ENCODE measurements around the gene UBE4B.

Gene UBE4B

DNA sequence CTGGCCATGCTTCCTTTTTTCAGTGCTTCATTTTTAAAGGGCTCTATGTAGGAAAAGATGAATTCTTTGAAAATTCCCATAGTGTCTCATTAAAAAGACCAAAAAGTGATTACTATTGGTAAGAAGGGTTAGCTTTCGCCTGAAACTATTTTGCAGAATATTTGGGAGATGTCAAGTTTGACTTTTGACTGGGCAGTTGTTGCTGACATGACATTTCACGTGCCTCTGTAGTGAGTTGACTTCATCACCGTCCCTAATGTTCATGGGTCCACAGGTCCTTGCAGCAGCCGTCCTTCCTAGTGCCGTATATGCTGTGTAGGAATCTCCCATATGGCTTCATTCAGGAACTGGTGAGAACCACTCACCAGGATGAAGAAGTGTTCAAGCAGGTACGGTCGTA lies 88.9 kb downstream of the UBE4B start:
- no peak for DNase-seq

DNA sequence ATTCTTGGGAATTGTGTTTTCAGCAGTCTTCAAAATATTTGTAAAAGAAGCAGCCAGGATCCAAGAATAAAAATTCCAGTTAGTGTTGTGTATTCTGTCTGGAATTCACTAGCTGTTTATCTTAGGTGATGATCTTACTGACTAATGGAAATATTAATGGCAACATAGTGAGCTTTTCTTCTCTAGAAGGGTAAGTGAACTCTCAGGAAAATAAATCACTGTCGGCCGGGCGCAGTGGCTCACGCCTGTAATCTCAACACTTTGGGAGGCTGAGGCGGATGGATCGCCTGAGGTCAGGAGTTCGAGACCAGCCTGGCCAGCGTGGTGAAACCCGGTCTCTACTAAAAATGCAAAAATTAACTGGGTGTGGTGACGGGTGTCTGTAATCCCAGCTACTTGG lies 90.2 kb downstream of the UBE4B start:
- no peak for DNase-seq

DNA sequence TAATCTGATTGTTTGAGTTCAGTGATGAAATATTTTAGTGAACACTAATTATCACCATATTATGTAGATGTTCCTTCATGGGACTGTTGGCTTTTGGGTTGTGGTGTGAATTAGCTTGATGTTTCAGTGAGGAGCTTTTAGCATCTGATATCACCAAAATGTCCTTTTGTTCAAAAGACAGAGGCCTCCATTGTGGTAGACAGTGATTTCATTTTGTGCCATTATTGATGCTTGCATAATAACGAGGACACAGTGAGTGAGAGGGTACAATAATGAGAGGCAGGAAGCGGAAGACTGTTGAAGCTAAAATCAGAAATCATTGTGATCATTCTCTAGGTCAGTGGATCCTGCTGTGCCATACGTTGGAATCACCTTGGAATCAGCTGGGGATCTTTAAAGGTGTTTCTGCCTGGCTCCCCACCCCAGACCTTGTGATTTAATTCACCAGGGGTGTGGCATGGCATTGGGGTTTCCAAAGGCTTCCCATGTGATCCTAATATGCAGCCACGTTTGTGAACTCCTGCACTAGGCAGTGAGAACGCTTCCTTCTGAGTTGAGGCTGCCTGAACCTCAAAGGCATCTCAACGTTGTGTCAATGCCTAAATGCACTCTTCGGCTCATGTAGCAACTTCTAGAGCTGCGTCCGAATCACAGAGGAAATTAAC lies 95.5 kb downstream of the UBE4B start:
- DNase-seq = no peak

DNA sequence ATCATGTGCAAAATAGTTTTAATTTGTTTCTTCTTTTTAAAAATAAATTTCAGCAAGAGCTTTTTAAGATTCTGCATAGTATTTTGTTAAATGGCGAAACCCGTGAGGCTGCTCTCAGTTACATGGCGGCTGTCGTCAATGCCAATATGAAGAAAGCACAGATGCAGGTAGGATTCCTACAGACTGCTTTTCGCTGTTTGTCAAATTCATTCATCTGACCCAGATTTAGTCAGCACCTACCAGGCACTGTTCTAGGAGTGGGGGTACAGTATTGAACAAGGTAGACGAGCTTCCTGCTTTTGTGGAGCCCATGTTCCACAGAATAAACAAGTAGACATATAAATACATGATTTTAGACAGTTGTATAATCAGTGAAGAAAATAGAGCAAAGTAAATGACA lies 99.6 kb downstream of the UBE4B start:
- no peak for DNase-seq

DNA sequence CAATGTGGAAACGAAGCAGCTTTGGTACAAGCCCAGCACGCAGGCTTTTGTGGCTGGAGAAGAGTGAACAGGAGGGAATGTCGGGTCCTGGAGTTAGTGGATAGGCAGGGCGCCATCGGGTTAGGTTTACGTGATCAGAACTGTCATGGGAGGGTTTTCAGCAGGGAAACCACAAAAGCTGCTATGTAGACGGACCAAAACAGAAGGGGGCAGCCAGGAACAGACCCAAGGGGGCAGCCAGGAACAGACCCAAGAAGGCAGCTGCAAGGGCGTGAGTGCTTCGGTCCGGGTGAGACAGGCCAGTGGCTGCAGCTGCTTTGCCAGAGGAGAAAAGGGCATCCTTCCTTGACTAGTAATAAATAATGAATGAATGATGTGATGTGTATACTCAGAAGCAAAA lies 100.1 kb downstream of the UBE4B start:
- DNase-seq = no peak

DNA sequence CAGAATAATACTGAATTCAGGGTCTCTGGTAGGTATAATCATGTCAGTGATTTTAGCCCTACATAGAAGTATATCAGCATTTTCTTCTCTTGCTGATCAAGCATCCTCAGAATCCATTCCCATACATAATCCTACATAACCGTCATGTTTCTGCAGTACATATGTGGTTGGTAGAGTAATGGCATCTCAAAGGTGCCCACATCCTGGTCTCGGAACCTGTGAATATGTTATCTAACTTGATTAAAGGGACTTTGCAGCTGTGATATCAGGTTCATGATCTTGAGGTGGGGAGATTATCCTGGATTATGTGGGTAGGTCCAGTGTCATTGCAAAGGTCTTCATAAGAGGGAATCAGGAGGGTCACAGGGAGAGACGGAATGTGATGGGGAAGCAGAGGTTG lies 108.2 kb downstream of the UBE4B start:
- DNase-seq = no peak

DNA sequence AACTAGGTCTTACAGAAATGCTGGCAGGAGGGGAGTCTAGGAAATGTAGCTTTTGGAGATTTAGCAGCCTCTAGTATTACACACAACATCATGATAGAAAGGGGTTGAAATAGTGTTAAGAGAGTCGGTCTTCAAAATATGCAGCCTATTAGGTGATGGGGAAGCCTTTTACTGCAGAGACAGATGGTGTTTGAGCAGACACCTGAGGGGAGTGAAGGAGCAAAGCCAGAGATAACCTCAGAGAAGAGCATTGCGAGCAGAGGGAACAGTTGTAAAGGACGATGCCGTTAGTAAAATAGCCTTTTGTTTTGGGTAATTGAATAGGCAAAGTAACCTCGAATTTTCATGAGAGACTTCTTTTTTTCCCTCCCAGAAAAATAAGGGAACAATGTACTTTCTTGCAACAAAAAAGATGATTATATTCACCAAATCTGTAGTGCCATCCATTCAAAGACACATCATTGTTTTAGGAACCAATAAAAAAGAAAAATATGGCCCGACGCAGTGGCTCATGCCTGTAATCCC lies 111.3 kb downstream of the UBE4B start:
- DNase-seq = no peak

DNA sequence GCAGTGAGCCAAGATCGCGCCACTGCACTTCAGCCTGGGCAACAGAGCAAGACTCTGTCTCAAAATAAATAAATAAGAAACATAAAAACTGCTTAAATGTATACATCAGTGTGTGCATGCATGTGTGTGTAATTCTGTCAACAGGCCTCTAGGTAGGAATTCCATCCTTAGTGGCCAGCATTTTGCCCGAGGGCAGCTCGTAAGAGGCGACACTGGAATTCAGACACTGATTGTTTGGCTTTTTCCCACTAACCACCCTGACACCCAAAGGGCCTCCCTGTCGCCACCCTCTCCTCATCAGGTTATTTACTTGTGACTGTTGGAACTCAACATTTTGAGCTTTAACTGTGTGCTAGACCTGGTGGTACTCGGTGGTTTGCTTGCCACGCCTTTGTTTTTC lies 113.6 kb downstream of the UBE4B start:
- no peak for DNase-seq

DNA sequence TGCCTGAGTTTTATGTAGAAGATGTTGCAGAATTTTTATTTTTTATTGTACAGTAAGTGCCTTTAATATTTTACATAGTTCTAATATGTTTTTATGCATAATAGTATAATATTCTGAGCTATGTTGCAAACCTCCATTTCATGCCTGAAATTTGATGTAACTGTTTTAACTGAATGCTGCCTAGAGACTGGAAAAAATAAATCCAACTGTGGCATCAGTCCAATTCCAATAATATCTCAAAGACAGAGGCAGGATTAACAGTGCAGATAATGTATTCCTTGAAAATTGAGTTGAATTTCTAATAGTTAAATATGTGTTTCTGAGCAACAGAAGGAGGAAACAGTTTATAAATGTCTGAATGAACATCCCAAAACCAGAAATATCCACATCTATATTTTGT lies 116.5 kb downstream of the UBE4B start:
- DNase-seq = no peak

DNA sequence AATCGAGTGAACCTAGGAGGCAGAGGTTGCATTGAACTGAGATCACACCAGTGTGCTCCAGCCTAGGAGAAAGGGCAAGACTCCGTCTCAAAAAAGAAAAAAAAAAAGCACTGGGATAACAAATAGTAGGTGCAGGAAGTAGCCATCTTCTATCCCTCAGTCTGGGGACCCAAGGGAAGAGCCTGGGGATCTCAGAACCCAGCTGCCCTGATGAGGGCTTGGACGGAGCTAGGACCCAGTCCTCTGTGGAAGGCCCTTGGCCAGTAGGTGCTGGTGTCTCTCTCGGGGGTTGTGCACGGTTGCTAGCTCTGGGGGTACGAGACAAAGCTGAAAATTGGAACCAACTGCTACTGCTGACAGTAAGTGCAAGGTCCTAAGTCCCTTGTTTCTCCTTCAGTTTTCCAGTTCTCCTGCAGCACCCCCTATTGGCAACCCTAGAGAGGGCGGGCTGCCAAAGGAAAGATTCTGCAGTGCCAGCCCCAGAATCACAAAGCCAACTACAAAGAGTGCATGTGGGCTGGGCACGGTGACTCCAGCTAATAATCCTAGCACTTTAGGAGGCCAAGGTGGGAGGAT lies 120.0 kb downstream of the UBE4B start:
- no peak for DNase-seq

DNA sequence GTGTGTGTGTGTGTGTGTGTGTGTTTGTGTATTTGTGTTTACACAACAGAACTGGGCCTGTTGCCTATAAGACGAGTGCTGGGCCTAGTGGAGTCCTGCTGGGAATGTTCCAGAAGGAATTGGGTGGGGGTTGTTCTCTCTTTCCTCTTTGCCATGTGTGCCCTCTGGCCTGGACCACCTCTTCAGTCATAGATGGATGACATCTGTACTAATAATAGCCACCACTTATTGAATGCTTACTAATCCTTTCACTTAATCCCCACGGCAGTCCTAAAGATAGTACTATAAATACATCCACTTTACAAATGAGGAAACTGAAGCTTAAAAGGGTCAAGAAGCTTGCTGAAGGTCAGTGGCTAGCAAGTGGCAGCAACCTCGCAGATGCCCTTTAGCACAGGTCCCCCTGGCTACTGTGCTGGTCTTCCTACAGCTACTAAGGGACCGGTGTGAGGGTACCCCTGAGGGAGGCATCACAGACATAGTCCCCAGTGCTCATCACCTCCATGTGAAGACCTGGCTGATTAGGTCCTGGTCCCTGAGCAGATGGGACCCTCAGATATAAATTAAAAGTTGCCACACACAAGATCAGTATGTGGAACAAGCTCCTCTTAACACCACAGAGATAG lies 122.4 kb downstream of the UBE4B start:
- DNase-seq = no peak

DNA sequence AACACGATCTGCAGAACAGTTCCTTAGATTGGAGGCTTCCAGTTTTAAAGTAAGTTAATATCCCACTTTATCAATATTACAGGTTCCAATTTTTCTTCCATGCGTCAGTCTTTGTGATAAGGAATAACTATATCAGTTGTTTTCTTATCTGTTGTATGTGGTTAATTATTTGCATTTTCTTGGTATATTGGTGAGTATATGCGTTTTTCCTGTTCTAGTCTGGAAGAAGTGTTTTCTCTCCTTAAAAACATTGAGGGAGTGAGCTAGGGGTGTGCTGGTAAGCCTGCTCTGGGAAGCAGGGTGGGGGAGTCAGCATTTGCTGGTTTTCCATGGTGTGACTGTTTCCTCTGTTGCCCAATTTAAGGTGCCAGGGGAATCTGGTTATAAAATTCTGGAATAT lies 127.4 kb downstream of the UBE4B start:
- DNase-seq = no peak

DNA sequence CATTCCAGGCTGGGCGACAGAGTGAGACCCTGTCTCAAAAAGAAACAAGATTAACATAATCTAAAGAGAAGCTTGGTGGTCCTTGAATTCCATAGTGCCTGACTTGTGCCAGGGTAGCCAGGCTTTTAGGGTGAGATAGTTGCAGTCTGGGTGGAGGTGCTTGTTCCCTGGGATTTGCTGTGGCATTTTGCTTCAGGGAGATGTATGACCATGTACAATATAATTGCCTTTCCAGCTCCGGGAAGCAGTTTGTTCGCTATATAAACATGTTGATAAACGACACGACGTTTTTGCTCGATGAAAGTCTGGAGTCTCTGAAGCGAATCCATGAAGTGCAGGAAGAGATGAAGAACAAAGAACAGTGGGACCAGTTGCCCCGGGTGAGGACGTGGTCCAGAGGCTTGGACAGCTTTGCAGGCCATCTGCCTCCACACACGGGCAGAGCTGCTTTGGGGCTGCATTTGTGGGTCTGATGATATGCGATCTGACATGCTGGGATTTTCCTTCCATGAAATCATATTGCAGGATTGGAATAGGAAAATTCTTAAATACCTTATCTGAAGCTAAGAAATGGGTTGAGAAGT lies 128.2 kb downstream of the UBE4B start:
- no peak for DNase-seq

DNA sequence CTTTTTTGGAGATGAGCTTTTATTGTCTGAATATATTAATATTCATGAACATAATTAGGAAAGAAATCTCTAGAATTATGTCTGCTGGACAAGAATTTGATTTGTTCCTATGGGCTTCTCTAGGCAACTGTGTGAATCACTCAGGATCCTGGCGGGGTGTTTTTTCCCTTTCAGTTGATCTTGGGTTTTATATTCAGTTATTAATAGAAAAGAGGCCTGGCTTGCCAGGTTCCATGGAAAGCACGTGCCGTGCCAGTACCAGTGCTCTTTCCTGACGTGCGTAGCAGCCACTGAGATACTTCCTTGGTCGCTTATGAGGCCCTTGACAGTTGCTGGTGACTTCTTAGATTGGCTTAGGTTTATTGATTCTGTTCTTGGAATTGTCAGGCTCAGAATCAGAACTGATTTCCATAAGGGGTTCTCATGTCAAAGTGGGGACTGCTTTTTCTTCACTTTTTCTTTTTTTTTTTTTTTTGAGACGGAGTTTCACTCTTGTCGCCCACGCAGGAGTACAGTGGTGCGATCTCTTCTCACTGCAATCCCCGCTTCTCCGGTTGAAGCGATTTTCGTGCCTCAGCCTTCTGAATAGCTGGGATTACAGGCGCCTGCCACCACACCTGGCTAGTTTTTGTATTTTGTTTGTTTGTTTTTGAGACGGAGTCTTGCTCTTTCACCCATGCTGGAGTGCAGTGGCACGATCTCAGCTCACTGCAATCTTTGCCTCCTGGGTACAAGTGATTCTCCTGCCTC lies 129.0 kb downstream of the UBE4B start:
- DNase-seq = no peak

DNA sequence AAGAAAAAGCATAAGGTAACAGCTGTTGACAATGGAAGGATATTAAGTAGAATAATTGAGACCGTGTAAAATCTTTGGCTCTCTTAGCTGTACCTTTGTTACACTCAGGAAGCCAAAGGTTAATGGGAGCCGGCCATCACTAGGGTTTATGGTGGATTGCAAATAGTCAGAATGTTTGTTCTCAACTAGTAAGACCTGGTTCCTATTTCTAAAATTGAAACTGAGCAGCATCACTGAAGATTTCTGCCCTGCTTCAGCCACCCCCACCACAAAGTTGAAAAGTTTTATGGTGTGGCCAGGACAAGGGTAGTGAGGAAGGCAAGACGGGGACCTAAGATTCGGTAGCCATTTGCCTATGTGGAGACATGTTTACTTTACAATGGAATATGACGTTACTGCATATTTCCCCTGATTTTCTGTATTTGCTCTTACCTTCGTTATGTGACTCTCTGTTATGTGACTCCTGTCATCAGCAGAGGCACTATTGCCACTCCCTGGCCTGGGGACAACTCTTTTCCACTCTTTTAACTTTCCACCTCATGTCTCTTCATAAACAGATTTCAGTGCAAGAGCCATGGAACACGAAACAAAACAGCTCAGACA lies 136.3 kb downstream of the UBE4B start:
- DNase-seq = no peak

DNA sequence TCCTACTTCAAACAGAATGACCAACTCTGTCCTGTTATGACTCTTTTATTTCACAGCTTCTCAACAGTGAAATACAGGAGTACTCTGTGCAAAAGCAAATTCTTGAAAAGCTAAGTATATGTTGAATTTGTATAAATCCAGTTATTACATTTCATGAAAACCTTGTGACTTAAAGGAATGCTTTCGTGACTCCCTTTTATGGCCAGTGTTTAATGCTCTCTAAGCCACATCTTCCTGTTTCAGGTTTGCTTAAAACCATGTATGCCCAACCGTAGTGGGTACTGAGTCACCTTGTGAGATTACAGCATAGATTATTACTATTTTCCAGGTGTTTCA lies 137.4 kb downstream of the UBE4B start:
- no peak for DNase-seq

DNA sequence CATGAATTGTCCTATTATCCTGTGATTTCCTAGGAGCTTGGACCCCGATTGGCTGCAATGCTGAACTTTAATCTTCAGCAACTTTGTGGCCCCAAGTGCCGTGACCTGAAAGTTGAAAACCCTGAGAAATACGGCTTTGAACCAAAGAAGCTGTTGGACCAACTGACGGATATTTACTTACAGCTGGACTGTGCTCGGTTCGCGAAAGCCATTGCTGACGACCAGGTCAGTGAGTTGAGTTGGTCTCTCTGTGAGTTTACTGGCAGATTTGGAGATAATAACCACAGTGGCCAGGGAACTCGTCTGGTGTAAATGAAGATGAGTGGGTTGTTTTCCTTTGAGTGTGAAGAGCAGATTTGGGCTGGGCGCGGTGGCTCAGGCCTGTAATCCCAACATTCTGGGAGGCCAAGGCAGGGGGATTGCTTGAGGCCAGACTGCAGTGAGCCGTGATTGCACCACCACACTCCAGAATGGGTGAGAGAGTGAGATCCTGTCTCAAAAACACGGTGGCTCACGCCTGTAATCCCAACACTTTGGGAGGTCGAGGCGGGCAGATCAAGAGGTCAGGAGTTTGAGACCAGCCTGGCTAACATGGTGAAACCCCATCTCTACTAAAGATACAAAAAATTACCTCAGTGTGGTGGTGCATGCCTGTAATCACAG lies 138.5 kb downstream of the UBE4B start:
- DNase-seq = no peak

DNA sequence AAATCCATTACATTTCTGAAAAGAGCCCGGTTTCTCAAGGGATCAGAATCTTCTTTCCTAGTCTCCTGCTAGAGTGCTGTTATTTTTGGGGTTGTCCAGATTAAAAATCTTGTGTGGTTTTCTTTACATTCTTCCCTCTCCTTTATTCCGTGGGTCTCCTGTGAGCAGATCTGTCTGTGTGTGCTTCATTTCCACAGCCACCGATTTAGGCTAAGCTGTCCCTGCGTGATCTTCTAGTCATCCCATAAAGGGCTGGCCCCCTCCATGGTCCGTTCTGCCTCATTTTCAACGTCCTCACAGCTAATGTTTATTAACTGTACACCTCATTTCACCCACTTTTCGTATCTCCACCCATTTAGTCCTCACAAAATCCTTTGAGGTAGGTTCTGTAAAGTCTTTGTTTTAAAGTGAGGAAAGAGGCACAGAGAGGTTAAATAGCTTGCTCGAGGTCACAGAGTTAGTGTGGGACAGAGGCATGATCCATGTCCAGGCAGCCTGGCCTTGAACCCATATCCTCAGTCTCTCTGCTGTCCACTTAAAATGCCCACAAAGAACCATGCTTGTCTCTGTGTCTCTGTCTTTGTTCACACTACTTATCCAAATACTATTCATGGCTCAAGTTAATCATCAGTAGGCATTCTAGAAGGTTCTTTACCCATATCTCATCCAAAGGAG lies 139.4 kb downstream of the UBE4B start:
- no peak for DNase-seq

DNA sequence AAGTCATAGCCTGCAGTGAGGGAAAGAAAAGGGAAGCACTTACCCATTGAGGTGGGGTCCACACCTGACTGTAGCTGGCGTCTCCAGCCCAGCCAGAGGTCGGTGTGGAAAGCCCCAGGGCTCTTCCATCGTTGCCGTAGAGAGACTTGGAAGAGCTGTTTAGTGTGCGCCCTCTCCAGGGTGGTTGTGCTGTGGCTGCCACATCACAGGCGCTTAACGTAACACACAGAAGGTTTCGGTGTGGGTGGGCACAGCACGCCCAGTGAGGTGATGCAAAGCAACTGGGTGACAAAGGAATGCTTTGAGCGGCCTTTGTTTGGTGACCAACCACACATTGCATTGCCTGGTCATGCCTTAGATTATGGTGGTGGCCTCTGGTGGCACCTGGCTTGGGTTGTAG lies 140.8 kb downstream of the UBE4B start:
- no peak for DNase-seq

DNA sequence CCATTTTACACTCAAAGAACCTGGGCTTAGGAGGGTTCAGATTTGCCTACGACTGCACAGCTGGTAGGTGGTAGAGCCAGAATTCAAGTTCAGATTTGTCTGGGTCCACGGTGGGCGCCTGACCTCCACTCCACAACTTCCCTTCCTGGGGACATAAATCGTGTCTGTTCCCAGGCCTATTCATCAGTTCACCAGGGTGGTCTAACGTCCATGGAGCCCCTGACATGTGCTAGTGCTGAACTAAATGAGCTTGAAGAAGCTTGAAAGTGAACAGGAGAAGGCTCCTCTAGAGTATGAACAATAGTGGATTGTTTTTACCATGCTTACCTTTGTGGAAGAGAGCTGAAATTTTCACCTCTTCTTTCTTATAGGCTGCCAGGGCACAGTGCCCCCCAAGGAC lies 145.1 kb downstream of the UBE4B start:
- no peak for DNase-seq

DNA sequence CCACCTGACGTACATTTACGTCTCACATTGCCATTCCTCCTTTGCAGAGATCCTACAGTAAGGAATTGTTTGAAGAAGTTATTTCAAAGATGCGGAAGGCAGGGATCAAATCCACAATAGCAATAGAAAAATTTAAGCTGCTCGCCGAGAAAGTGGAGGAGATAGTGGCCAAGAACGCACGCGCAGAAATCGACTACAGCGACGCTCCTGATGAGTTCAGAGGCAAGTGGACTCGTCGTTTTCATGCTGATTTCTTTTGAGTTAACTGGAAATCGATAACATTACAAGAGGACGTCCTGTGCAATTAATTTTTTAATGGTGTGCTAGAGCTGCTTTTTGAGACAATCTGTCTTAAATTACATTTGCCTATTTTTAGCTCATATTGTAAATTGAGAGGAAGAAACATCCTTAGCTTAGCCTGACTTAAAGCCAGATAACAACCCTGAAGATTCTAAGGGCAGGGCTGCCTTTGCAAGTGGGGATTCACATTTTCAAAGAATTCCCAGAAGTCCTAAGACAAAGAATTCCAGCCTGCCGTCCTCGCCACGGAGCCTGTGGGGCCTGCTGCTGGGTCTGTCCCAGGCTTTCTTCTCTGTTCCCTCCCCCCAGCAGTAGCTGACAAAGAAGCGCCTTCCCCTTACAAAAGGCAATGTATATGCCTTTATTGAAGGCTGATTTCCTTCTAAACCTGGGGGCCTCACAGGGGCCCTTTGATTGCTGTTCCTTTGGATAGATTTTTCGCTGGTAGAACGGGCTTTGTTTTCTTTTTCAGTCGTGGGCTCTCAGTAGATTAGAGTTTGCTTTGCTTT lies 146.0 kb downstream of the UBE4B start:
- no peak for DNase-seq

Measured in NCI-H1417 treated with DMSO at 0.1 percent for 48 hours (cell line).